RWPE2 (cell line): ENCODE data around the gene NUMB.
A peak's percentile ranks its signal among the peaks of the same experiment; 100 is the strongest.

Experiments
- ATAC-seq: fragments of 200-7000 bp; cut with Tn5 transposase; 3 replicates; pipeline ENCODE4 v1.9.1; 2021; ENCODE audit warnings: low read depth
- DNase-seq: peaks from one replicate; pipeline ENCODE4 v3.0.0-alpha.2; 2020; ENCODE audit warnings: low spot score
- H3K27ac ChIP-seq: fragments of 450-650 bp; 2 replicates; pipeline ENCODE4 v1.5.1; 2017; ENCODE audit warnings: mild to moderate bottlenecking; ENCODE audit not compliant: poor library complexity, severe bottlenecking
- H3K27me3 ChIP-seq: fragments of 250-450 bp; sonication (Bioruptor Pico); 2 replicates; pipeline ENCODE4 v1.5.1; 2021; ENCODE audit warnings: mild to moderate bottlenecking, moderate library complexity; ENCODE audit not compliant: insufficient read depth, poor library complexity, severe bottlenecking
- H3K36me3 ChIP-seq: fragments of 250-450 bp; sonication (Bioruptor Pico); 2 replicates; pipeline ENCODE4 v1.5.1; 2020; ENCODE audit warnings: low read depth, mild to moderate bottlenecking, moderate library complexity
- H3K4me1 ChIP-seq: fragments of 250-450 bp; sonication (Bioruptor Pico); 2 replicates; pipeline ENCODE4 v1.5.1; 2021; ENCODE audit warnings: mild to moderate bottlenecking, moderate library complexity; ENCODE audit not compliant: insufficient read depth, poor library complexity, severe bottlenecking
- H3K4me3 ChIP-seq: fragments of 250-450 bp; sonication (Bioruptor Pico); 2 replicates; pipeline ENCODE4 v1.5.1; 2021; ENCODE audit warnings: mild to moderate bottlenecking, moderate library complexity; ENCODE audit not compliant: severe bottlenecking
- H3K9me3 ChIP-seq: fragments of 250-450 bp; sonication (Bioruptor Pico); 2 replicates; pipeline ENCODE4 v1.5.1; 2021; ENCODE audit warnings: mild to moderate bottlenecking, moderate library complexity; ENCODE audit not compliant: severe bottlenecking
- CTCF ChIP-seq: fragments of 450-650 bp; IDR thresholded peaks from one replicate; pipeline ENCODE4 v1.5.1; 2017; ENCODE audit warnings: mild to moderate bottlenecking, moderate library complexity; ENCODE audit not compliant: poor library complexity, severe bottlenecking

The NUMB gene

GRCh38 chr14:73455294-73455693 is 3.1 kb downstream of the NUMB start:
- H3K27me3 ChIP-seq = no peaks in the 10 kb centered on the region
- no peak overlapping the region for H3K27ac ChIP-seq
- H3K9me3 ChIP-seq = no peaks in the 10 kb centered on the region
- H3K4me3 ChIP-seq = no peak overlapping the region
- H3K4me1 ChIP-seq = peaks cover 36% of the 10 kb centered on the region
- H3K36me3 ChIP-seq = peaks cover 8% of the 10 kb centered on the region
- no peak for DNase-seq
- ATAC-seq = no peak
- TF ChIP-seq CTCF = no peak

GRCh38 chr14:73452341-73453186 is 5.8 kb downstream of the NUMB start:
- Histone ChIP-seq H3K9me3 (no peaks in the 10 kb centered on the region), H3K27me3 (no peaks in the 10 kb centered on the region), H3K4me1 (peaks cover 32% of the 10 kb centered on the region), H3K36me3 (peaks cover 27% of the 10 kb centered on the region), H3K4me3 (no peak overlapping the region), H3K27ac (no peak overlapping the region)
- TF ChIP-seq CTCF = no peak
- DNase-seq = no peak
- peak; percentile 68 for ATAC-seq

- ATAC-seq (no peak), DNase-seq (no peak)
- no peak for TF ChIP-seq CTCF
- Histone ChIP-seq H3K9me3 (no peaks in the 10 kb centered on the region), H3K27ac (no peak overlapping the region), H3K36me3 (peaks cover 9% of the 10 kb centered on the region), H3K4me3 (no peak overlapping the region), H3K4me1 (no peaks in the 10 kb centered on the region), H3K27me3 (no peaks in the 10 kb centered on the region)
Measured at GRCh38 chr14:73443758-73444157, 14.6 kb downstream of the NUMB start.

GRCh38 chr14:73441286-73441685 is 17.1 kb downstream of the NUMB start:
- Histone ChIP-seq H3K27ac (no peak overlapping the region), H3K27me3 (no peaks in the 10 kb centered on the region), H3K9me3 (no peaks in the 10 kb centered on the region), H3K4me3 (no peak overlapping the region), H3K36me3 (peaks cover 3% of the 10 kb centered on the region; the same call in 1 of the 2 replicates), H3K4me1 (no peaks in the 10 kb centered on the region)
- DNase-seq = no peak
- ATAC-seq = no peak
- no peak for TF ChIP-seq CTCF

GRCh38 chr14:73438993-73439392 is 19.4 kb downstream of the NUMB start:
- ATAC-seq (no peak), DNase-seq (no peak)
- no peaks in the 10 kb centered on the region for H3K9me3 ChIP-seq
- no peaks in the 10 kb centered on the region for H3K4me1 ChIP-seq
- no peak overlapping the region for H3K27ac ChIP-seq
- H3K27me3 ChIP-seq = no peaks in the 10 kb centered on the region
- no peak for TF ChIP-seq CTCF
- no peak overlapping the region for H3K4me3 ChIP-seq
- peaks cover 3% of the 10 kb centered on the region; the same call in 1 of the 2 replicates for H3K36me3 ChIP-seq
